H1 (cell line): ENCODE measurements around the gene PIP5K1B. TPM values are rescaled to one million over a fixed set of nuclear protein-coding genes. Genes with fewer than 3 reads are reported as not detected.

Source experiments
- CTCF ChIA-PET: fragments of 300-600 bp; sonication (Branson Sonifier 250); formaldehyde crosslinking; loops from one replicate; lab custom pipeline; 2021; ENCODE audit not compliant: partially characterized antibody; lab: Charles Lee
- POLR2A ChIA-PET: fragments of 300-600 bp; sonication (Branson Sonifier 250); formaldehyde crosslinking; loops from one replicate; lab custom pipeline; 2021; ENCODE audit warnings: inconsistent platforms; ENCODE audit not compliant: partially characterized antibody; lab: Charles Lee
- DNase-seq, 2 experiments: peaks; one replicate each; pipeline versions ENCODE4 v3.0.0 to v3.0.0-alpha.2; 2010 to 2022; ENCODE audit warnings: low spot score in 2 of 2, low read depth in 1 of 2, mixed read lengths in 1 of 2
- FAIRE-seq: peaks from 2 replicates; lab custom pipeline; 2011; peaks lifted over from hg19 to GRCh38; lab: Jason Lieb, UNC
- H2AFZ ChIP-seq: 2 replicates; pipeline ENCODE4 v1.8.1; 2012; ENCODE audit warnings: low read length, inconsistent platforms
- H2AK5ac ChIP-seq: 2 replicates; pipeline ENCODE4 v1.6.1; 2013; ENCODE audit warnings: low read depth, low read length
- H2BK120ac ChIP-seq: replicated peaks from 2 replicates; pipeline ENCODE3; 2013; ENCODE audit warnings: low read depth, low read length, inconsistent platforms
- H2BK12ac ChIP-seq: 2 replicates; pipeline ENCODE4 v1.6.1; 2013; ENCODE audit warnings: low read depth, low read length
- H2BK15ac ChIP-seq: 2 replicates; pipeline ENCODE4 v1.6.1; 2013; ENCODE audit warnings: low read length
- H2BK20ac ChIP-seq: 2 replicates; pipeline ENCODE4 v1.6.1; 2013; ENCODE audit warnings: low read length
- H2BK5ac ChIP-seq: 2 replicates; pipeline ENCODE4 v1.6.1; 2013; ENCODE audit warnings: low read depth, low read length
- H3K14ac ChIP-seq: 2 replicates; pipeline ENCODE4 v1.6.1; 2013; ENCODE audit warnings: inconsistent platforms; ENCODE audit not compliant: insufficient read length
- H3K18ac ChIP-seq: 2 replicates; pipeline ENCODE4 v1.6.1; 2013; ENCODE audit warnings: low read length; ENCODE audit errors: extremely low read depth
- H3K23ac ChIP-seq: 2 replicates; pipeline ENCODE4 v1.6.1; 2013; ENCODE audit warnings: inconsistent platforms; ENCODE audit not compliant: insufficient read length
- H3K23me2 ChIP-seq: 2 replicates; pipeline ENCODE4 v1.6.1; 2013; ENCODE audit warnings: low read depth, low read length
- H3K27ac ChIP-seq: 2 replicates; pipeline ENCODE4 v1.6.1; 2011; ENCODE audit warnings: low read depth, low read length, inconsistent platforms
- H3K27me3 ChIP-seq, 4 experiments: replicated peaks in 1 of 4; 1 replicate in 1 of 4; 2 replicates in 3 of 4; pipeline versions ENCODE4 v1.6.1 to v1.8.1; 2011 to 2013; ENCODE audit warnings: low read length in 3 of 4, mild to moderate bottlenecking in 3 of 4, inconsistent platforms in 2 of 4, mixed read lengths in 2 of 4, moderate library complexity in 1 of 4; ENCODE audit not compliant: control insufficient read depth in 3 of 4, insufficient read depth in 3 of 4; ENCODE audit errors: extremely low read depth in 1 of 4
- H3K36me3 ChIP-seq, 4 experiments: 2 replicates each; pipeline versions ENCODE4 v1.6.1 to v1.8.1; 2011 to 2013; ENCODE audit warnings: mild to moderate bottlenecking in 4 of 4, low read length in 3 of 4, moderate library complexity in 2 of 4, control low read depth in 1 of 4, inconsistent platforms in 1 of 4; ENCODE audit not compliant: insufficient read depth in 4 of 4, control insufficient read depth in 2 of 4
- H3K4ac ChIP-seq: replicated peaks from 2 replicates; pipeline ENCODE3; 2013; ENCODE audit warnings: low read length, low read depth, mixed read lengths, inconsistent platforms; ENCODE audit not compliant: insufficient read length
- H3K4me1 ChIP-seq, 4 experiments: replicated peaks in 1 of 4; 1 replicate in 1 of 4; 2 replicates in 3 of 4; pipeline versions ENCODE4 v1.6.1 to v1.8.1; 2011 to 2013; ENCODE audit warnings: low read length in 3 of 4, inconsistent platforms in 2 of 4, mixed read lengths in 1 of 4; ENCODE audit not compliant: insufficient read depth in 4 of 4, control insufficient read depth in 3 of 4
- H3K4me2 ChIP-seq, 2 experiments: 2 replicates each; pipeline versions ENCODE4 v1.6.1 to v1.8.1; 2011 to 2013; ENCODE audit warnings: low read depth in 2 of 2, low read length in 2 of 2, control low read depth in 1 of 2, inconsistent platforms in 1 of 2, mild to moderate bottlenecking in 1 of 2; ENCODE audit not compliant: insufficient read depth in 1 of 2
- H3K4me3 ChIP-seq, 4 experiments: fragments of 200-600, 300-600 bp in 1 of 4; sonication (generic), shearing (Covaris generic), sonication (Bioruptor Twin) in 1 of 4; 2 replicates each; pipeline versions ENCODE4 v1.5.1 to v1.8.1; 2011 to 2016; ENCODE audit warnings: low read length in 4 of 4, low read depth in 3 of 4, control low read depth in 2 of 4, inconsistent platforms in 2 of 4, mild to moderate bottlenecking in 2 of 4, mixed read lengths in 1 of 4, moderate library complexity in 1 of 4; ENCODE audit not compliant: insufficient read depth in 2 of 4; ENCODE audit errors: extremely low read depth in 1 of 4
- H3K56ac ChIP-seq: replicated peaks from 2 replicates; pipeline ENCODE3; 2013; ENCODE audit warnings: low read depth, mild to moderate bottlenecking, mixed read lengths, low read length, inconsistent platforms; ENCODE audit not compliant: insufficient read length
- H3K79me1 ChIP-seq: 2 replicates; pipeline ENCODE4 v1.6.1; 2013; ENCODE audit warnings: low read depth, low read length, control low read depth
- H3K79me2 ChIP-seq, 2 experiments: 2 replicates each; pipeline versions ENCODE4 v1.6.1 to v1.8.1; 2012 to 2013; ENCODE audit warnings: low read length in 2 of 2, mild to moderate bottlenecking in 2 of 2, inconsistent platforms in 1 of 2; ENCODE audit not compliant: insufficient read depth in 2 of 2, control insufficient read depth in 1 of 2
- H3K9ac ChIP-seq, 4 experiments: replicated peaks in 1 of 4; 1 replicate in 1 of 4; 2 replicates in 3 of 4; pipeline versions ENCODE4 v1.6.1 to v1.8.1; 2011 to 2013; ENCODE audit warnings: low read depth in 3 of 4, low read length in 3 of 4, control low read depth in 2 of 4, mild to moderate bottlenecking in 2 of 4, moderate library complexity in 2 of 4, inconsistent platforms in 1 of 4; ENCODE audit errors: extremely low read depth in 1 of 4
- H3K9me3 ChIP-seq, 2 experiments: 2 replicates each; pipeline versions ENCODE4 v1.6.1 to v1.8.1; 2012 to 2013; ENCODE audit warnings: mild to moderate bottlenecking in 2 of 2, moderate library complexity in 2 of 2, control low read depth in 1 of 2, inconsistent platforms in 1 of 2, low read depth in 1 of 2, low read length in 1 of 2, mixed read lengths in 1 of 2; ENCODE audit not compliant: insufficient read depth in 2 of 2
- H4K20me1 ChIP-seq, 2 experiments: replicated peaks in 1 of 2; 2 replicates each; pipeline versions ENCODE3 to v1.8.1; 2011 to 2013; ENCODE audit warnings: inconsistent platforms in 2 of 2, low read length in 2 of 2, mild to moderate bottlenecking in 1 of 2; ENCODE audit not compliant: insufficient read depth in 2 of 2, control insufficient read depth in 1 of 2
- H4K5ac ChIP-seq: 2 replicates; pipeline ENCODE4 v1.6.1; 2013; ENCODE audit warnings: low read length, low read depth, mixed read lengths, inconsistent platforms; ENCODE audit not compliant: insufficient read length
- H4K8ac ChIP-seq: 2 replicates; pipeline ENCODE4 v1.8.0; 2013; ENCODE audit warnings: mild to moderate bottlenecking, moderate library complexity, low read length, inconsistent platforms; ENCODE audit not compliant: insufficient read depth; ENCODE audit errors: extremely low read depth
- H4K91ac ChIP-seq: replicated peaks from 2 replicates; pipeline ENCODE3; 2013; ENCODE audit warnings: low read length, mixed read lengths, inconsistent platforms; ENCODE audit not compliant: insufficient read length
- CREB1 ChIP-seq: IDR thresholded peaks from 2 replicates; pipeline ENCODE4 v1.6.1; 2012; ENCODE audit warnings: inconsistent platforms
- JUN ChIP-seq: IDR thresholded peaks from 2 replicates; pipeline ENCODE4 v1.6.1; 2011; ENCODE audit warnings: low read depth, mild to moderate bottlenecking, improper control_type of control experiment, low read length
- NRF1 ChIP-seq: IDR thresholded peaks from 2 replicates; pipeline ENCODE4 v1.6.1; 2011; ENCODE audit warnings: mild to moderate bottlenecking, low read depth, low read length, improper control_type of control experiment
- POLR2AphosphoS5 ChIP-seq: IDR thresholded peaks from 2 replicates; pipeline ENCODE4 v1.6.1; 2011; ENCODE audit warnings: low read depth, low read length
- RXRA ChIP-seq: IDR thresholded peaks from 2 replicates; pipeline ENCODE4 v1.6.1; 2011; ENCODE audit warnings: low read depth, mild to moderate bottlenecking, low read length, moderate library complexity; ENCODE audit not compliant: insufficient read depth
- SP2 ChIP-seq: IDR thresholded peaks from 2 replicates; pipeline ENCODE4 v1.6.1; 2012; ENCODE audit warnings: mild to moderate bottlenecking, low read length, inconsistent platforms
- SRF ChIP-seq: IDR thresholded peaks from 2 replicates; pipeline ENCODE4 v1.6.1; 2011; ENCODE audit warnings: mild to moderate bottlenecking, low read depth, low read length, moderate library complexity
- TAF7 ChIP-seq: optimal IDR thresholded peaks from 2 replicates; pipeline ENCODE3; 2011; ENCODE audit warnings: low read depth, mild to moderate bottlenecking, inconsistent platforms, low read length, moderate library complexity, borderline replicate concordance
- WGBS, 2 experiments: shearing (Covaris generic) in 1 of 2; methylation state at CpG; one replicate each; pipeline versions ENCODE4 v1.1.6 to v1.1.7; 2013 to 2015; ENCODE audit warnings: low lambda C conversion rate in 2 of 2, mixed read lengths in 2 of 2, inconsistent platforms in 1 of 2, low coverage in 1 of 2, missing lambda C conversion rate in 1 of 2; ENCODE audit not compliant: insufficient replicate concordance in 2 of 2, insufficient coverage in 1 of 2, insufficient read length in 1 of 2; ENCODE audit errors: extremely low coverage in 1 of 2, missing lambda C conversion rate in 1 of 2; 5-methylcytosine and 5-hydroxymethylcytosine counted together
- polyA plus RNA-seq, 7 experiments: library from polyadenylated mRNA; depleted of rRNA in 3 of 7; stranded (reverse) in 5 of 7; unstranded in 2 of 7; fragments of >200 nt in 5 of 7; fragments of 200-250 nt in 2 of 7; gene quantifications; 1 replicate in 5 of 7; 2 replicates in 1 of 7; 4 replicates in 1 of 7; pipeline versions ENCODE4 v1.2.1 to v1.2.3, GENCODE V29; 2011 to 2013; ENCODE audit warnings: missing spikeins in 2 of 7, mixed read lengths in 2 of 7
- total RNA-seq: library from RNA; stranded (reverse); fragmentation: NEBNext Ultra II Directional; extraction: Animal tissue kit (Norgen Biotek cat#: 25700); gene quantifications from 2 replicates; pipeline ENCODE4 v1.2.1, GENCODE V29; 2021

Gene PIP5K1B
- total and polyA plus RNA-seq, 2 of the 8 experiments (the other 6 are each of a cell fraction or from before 2014, with no cell fraction given) = 4.7 to 7.7 TPM

GRCh38 chr9:68955330-68955729 is 250.3 kb downstream of the PIP5K1B start:
- H3K4me2 ChIP-seq = no peak overlapping the region
- H3K9ac ChIP-seq = no peak overlapping the region
- no peak overlapping the region for H3K56ac ChIP-seq
- no peak overlapping the region for H3K4me3 ChIP-seq
- FAIRE-seq (no peak), DNase-seq (no peak)
- H3K14ac ChIP-seq = no peak overlapping the region
- no peak overlapping the region for H2BK20ac ChIP-seq
- no peak overlapping the region for H4K91ac ChIP-seq
- no peaks in the 10 kb centered on the region for H3K23me2 ChIP-seq
- H2BK15ac ChIP-seq = no peak overlapping the region
- no peak overlapping the region for H4K5ac ChIP-seq
- H4K20me1 ChIP-seq = no peaks in the 10 kb centered on the region
- H3K36me3 ChIP-seq = no peaks in the 10 kb centered on the region
- H3K27ac ChIP-seq = no peak overlapping the region
- 0 out of 4 replicates have a peak, but pooled peaks cover 0 to 2% of the 10 kb centered on the region in 2 experiments for H3K9me3 ChIP-seq
- CTCF ChIA-PET = interaction anchor here (1.0 to 2.0 kb wide), 5 partner anchors 9 to 372 kb away, joined by 3 to 5 read pairs (median 5); no protein-coding TSS in a partner anchor
- H3K27me3 ChIP-seq = no peaks in the 10 kb centered on the region
- H3K79me2 ChIP-seq = no peaks in the 10 kb centered on the region
- no peak overlapping the region for H2AFZ ChIP-seq
- 90% methylated on average over 4 of the region's 4 CpGs; no CpG with 5 or more reads in 1 of the 2 experiments for WGBS, 2 experiments
- peaks cover 1 to 8% (median 4%) of the 10 kb centered on the region in 4 experiments for H3K4me1 ChIP-seq
- no peak overlapping the region for H4K8ac ChIP-seq
- H3K79me1 ChIP-seq = no peaks in the 10 kb centered on the region
- no peak for TF ChIP-seq SP2
- no peak for TF ChIP-seq SRF
- TF ChIP-seq TAF7 = no peak
- no peak for TF ChIP-seq CREB1
- no peak for TF ChIP-seq JUN
- TF ChIP-seq NRF1 = no peak
- TF ChIP-seq RXRA = no peak
- TF ChIP-seq POLR2AphosphoS5 = no peak
- POLR2A ChIA-PET = no interaction called here
- H2BK12ac ChIP-seq = no peak overlapping the region
- H3K23ac ChIP-seq = no peak overlapping the region
- H2BK120ac ChIP-seq = peak overlapping the region; percentile 86
- no peak overlapping the region for H2BK5ac ChIP-seq
- H2AK5ac ChIP-seq = no peak overlapping the region
- H3K18ac ChIP-seq = no peak overlapping the region
- H3K4ac ChIP-seq = no peak overlapping the region
